Kidney epithelial cell (primary cell): ENCODE data around the gene UGT2A3. TPM values are rescaled to one million over a fixed set of nuclear protein-coding genes. Genes with fewer than 3 reads are reported as not detected.

Experiments
- DNase-seq: peaks from one replicate; pipeline ENCODE4 v3.0.0-alpha.2; 2010; ENCODE audit warnings: low read depth
- H3K27me3 ChIP-seq: 2 replicates; pipeline ENCODE4 v1.6.0; 2011; ENCODE audit warnings: low read length; ENCODE audit not compliant: control insufficient read depth, insufficient read depth
- H3K36me3 ChIP-seq: 2 replicates; pipeline ENCODE4 v1.5.1; 2011; ENCODE audit warnings: low read length; ENCODE audit not compliant: control insufficient read depth, insufficient read depth
- H3K4me3 ChIP-seq: 2 replicates; pipeline ENCODE4 v1.5.1; 2011; ENCODE audit warnings: low read depth, mild to moderate bottlenecking, control low read depth, low read length
- CTCF ChIP-seq: IDR thresholded peaks from 2 replicates; pipeline ENCODE4 v1.5.1; 2011; ENCODE audit warnings: mild to moderate bottlenecking, moderate library complexity, low read length, control low read depth, inconsistent platforms; ENCODE audit not compliant: insufficient read depth, poor library complexity, severe bottlenecking
- total RNA-seq: library from RNA; depleted of rRNA; stranded (reverse); fragments of >200 nt; gene quantifications from 2 replicates; pipeline ENCODE4 v1.2.3, GENCODE V29; 2015

The UGT2A3 gene
- total RNA-seq, 1 donor from 2014 or later, result not detected

- no peaks in the 10 kb centered on the region for H3K27me3 ChIP-seq
- no peak overlapping the region for H3K4me3 ChIP-seq
- no peak for DNase-seq
- no peaks in the 10 kb centered on the region for H3K36me3 ChIP-seq
- no peak for TF ChIP-seq CTCF
These were observed 43.6 kb downstream of the UGT2A3 start for GRCh38 chr4:68907788-68908700.

GRCh38 chr4:68907245-68907644, 44.4 kb downstream of the UGT2A3 start:
- Histone ChIP-seq H3K36me3 (no peaks in the 10 kb centered on the region), H3K27me3 (no peaks in the 10 kb centered on the region), H3K4me3 (no peak overlapping the region)
- DNase-seq, result no peak
- TF ChIP-seq CTCF, result no peak

GRCh38 chr4:68906780-68907137, 44.8 kb downstream of the UGT2A3 start:
- Histone ChIP-seq H3K27me3 (no peaks in the 10 kb centered on the region), H3K4me3 (no peak overlapping the region), H3K36me3 (no peaks in the 10 kb centered on the region)
- no peak for TF ChIP-seq CTCF
- DNase-seq, result no peak

- no peak for DNase-seq
- Histone ChIP-seq H3K4me3 (peak overlapping the region; percentile 7), H3K36me3 (no peaks in the 10 kb centered on the region), H3K27me3 (no peaks in the 10 kb centered on the region)
- TF ChIP-seq CTCF, result no peak
These were observed 45.4 kb downstream of the UGT2A3 start for GRCh38 chr4:68905939-68906779.

GRCh38 chr4:68905598-68905938, 46.0 kb downstream of the UGT2A3 start:
- Histone ChIP-seq H3K4me3 (no peak overlapping the region), H3K36me3 (no peaks in the 10 kb centered on the region)

More at GRCh38 chr4:68905598-68905938, 46.0 kb downstream of the UGT2A3 start:
- TF ChIP-seq CTCF, result no peak
- DNase-seq, result no peak
- no peaks in the 10 kb centered on the region for H3K27me3 ChIP-seq
